GM21786 (cell line): Measurements from ENCODE around the gene TM9SF2.
A peak's percentile ranks its signal among the peaks of the same experiment; 100 is the strongest.
"Not testable (repeated sequence)": the region's sequence is repeated elsewhere in the genome, so short reads cannot be mapped to it uniquely, and the experiment has no call there.

ENCODE experiments used
- ATAC-seq: cut with Tn5 transposase; IDR thresholded peaks from one replicate; pipeline ENCODE4 v1.9.1; 2021; ENCODE audit not compliant: unreplicated experiment

TM9SF2 gene

DNA sequence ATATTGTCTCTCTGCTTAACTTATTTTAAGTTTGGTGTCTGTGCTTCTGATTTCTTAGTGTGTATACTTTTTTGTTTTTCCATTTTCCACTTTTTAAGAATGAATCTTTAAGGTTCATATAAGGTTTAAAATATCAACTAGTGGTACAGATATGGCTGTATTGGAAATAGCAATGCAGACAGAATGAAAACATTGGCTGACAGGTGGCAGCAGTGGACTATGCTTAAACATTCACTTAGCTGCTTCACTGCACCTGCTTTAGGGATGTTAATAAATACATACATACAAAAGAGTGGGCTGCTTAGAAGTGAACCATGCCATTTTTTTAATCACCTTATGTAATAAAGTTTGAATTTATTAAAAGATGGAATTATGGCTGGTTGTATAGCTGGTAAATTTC, 27.3 kb downstream of the TM9SF2 start:
- peak; percentile 85 for ATAC-seq

DNA sequence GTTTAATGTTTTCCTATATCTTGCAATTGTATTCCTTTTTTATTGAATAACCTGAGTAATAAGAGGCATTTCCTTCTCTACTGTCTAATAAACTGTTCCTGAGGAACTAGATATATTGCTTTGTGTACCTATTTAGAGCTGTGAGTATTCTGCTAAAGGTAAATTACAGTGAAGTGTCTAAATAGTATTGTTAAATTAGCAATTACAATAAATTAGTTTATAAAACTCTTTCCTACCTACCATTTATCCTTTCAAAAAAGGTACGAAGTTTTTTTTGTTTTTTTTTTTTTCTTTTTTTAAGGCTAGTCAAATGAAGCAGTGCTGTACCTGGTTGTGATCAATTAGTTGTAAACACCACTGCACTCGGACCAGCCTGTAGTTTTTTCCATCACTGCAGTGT, 34.8 kb downstream of the TM9SF2 start:
- ATAC-seq: no peak

DNA sequence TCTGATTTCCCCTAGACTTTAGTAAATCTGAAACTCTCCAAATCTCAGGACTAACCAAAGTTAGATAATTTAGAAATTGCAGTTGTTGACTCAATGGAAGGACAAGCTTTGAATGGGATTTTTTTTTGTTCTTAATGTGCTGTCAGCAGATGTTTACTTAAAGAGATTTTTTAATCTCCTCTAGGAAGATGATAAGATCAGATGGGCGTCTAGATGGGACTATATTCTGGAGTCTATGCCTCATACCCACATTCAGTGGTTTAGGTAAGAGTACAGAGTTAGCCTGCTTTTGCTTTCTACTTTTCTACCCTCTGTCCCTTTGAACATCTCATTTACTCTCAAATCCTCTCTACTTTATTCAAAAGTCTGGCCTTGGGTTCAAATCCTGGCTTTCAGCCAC, 39.3 kb downstream of the TM9SF2 start:
- no peak for ATAC-seq

DNA sequence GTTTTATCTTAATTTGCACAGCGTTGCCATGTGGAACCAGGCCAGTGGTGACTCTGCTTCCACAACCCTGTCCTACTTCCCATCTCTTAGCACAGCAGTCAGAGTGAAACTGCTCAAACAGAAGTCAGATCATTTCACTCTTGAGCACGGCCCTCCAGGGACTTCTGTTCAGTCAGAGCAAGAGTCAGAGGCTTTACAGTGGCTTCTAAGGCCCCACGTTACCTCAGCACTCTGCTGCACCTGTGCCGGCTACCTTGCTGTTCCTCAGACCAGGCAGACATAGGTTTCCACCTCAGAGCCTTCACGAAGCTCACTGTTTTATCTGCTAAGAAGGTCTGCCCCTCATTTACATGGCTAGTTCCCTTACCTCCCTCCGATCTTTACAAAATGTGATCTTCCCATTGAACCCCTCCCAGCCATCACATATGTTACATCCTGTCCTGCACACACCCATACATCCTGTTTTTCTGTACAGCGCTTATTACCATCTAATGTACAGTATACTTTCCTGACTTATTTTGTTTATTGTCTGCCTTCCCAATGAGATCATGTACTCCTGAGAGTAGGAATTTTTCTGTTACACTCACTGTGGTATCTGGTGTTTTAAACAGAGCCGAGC, 41.6 kb downstream of the TM9SF2 start:
- peak; percentile 99 for ATAC-seq

DNA sequence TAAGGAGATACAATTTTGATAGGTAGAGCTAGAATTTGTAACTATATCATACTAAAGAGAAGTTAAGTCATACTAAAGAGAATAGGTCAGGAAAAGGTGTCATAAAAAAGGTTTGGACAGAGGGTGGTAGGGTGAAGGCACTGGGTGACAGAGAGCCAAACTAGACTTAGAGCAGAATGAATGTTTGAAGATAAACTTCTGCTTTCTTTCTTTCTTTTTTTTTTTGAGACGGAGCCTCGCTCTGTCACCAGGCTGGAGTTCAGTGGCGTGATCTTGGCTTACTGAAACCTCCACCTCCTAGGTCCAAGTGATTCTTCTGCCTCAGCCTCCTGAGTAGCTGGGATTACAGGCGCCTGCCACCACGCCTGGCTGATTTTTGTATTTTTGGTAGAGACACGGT, 44.1 kb downstream of the TM9SF2 start:
- ATAC-seq: no peak

DNA sequence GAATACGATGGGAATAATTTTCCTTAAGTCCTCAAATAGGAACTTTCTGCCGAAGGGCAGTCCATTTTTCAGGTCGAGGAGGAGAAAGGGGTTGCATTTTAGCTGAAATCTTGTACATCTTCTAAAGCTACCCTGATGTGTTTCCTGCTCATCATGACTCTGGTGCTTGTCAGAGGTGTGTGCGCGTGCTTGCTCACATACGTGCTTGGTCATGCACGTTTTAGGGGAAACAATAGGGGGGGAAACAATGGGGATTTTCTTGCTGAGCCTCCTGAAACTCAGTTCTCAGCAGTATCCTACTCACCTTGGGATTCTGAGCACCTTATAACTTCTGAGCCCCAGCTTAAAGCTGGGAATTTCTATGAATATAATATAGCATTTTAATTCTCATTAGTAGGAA, 44.7 kb downstream of the TM9SF2 start:
- no peak for ATAC-seq

DNA sequence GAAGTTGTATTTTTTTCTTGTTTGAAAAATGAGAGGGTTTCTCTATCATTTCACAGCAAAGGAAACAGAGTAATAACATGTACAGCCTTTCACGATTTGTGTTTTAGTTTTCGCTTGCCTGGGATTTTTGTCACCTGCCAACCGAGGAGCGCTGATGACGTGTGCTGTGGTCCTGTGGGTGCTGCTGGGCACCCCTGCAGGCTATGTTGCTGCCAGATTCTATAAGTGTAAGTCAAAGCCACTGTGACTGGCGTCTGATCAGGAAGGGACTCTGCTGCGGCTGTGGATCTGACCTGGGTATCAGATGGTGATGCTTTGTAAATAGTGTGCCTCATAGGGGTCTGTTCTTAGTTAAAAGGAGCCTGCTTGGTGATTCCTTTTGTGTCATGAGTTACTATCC, 45.6 kb downstream of the TM9SF2 start:
- ATAC-seq: no peak

DNA sequence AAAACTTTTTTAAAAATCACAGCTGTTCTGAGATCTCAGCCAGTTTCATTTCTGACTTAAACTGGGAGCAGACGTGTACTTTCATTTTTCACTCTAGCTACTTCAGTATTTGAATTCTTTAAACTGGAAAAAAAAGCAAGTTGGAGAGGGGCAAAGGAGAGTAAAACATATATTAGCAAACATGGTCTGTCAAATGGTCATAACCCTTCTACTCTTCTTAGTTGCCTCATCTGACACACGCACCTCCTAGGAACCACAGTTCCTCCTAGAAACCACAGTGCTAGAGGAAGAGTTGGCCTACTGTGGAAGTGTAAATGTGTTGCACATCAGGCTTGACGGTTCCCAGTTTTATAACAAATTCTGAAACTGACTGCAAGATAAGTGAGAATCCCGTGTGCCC, 47.2 kb downstream of the TM9SF2 start:
- ATAC-seq: peak; percentile 76

DNA sequence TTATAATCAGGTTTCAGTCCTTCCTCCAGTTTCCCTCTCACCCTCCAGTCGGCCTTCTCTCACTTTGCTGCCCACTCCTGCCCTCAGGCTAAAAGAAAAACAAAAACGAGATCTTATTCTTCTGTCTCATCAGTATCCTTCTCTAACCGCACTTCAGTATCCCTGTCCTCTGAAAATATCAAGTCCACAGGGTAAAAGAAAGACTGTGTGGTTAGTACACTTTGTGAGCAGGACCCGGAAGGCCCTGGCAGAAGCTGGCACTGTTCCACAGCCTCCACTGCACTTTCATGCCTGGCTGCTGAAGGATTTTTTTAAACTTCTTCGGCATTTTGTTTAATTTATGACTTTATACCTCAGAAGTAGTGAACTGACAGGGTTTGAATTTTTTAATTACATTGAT, 51.8 kb downstream of the TM9SF2 start:
- ATAC-seq: no peak

DNA sequence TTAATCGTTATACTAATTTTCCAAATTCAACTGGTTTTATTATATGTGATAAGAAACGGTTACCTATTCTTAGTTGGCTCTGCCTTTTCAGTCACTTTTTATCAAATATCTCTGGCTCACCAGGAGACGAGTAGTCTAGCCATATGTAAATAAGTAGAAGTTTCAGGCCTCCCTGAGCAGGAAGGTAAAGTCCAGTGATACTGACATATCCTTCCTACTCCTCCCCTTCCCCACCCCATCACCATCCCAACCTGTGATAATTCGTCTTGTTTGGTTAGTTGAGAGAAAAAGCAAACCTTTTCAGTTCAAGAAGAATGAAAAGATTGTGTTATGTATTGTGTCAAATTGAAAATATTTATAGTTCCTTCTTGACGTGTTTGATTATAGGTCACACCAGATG, 53.9 kb downstream of the TM9SF2 start:
- ATAC-seq: no peak

DNA sequence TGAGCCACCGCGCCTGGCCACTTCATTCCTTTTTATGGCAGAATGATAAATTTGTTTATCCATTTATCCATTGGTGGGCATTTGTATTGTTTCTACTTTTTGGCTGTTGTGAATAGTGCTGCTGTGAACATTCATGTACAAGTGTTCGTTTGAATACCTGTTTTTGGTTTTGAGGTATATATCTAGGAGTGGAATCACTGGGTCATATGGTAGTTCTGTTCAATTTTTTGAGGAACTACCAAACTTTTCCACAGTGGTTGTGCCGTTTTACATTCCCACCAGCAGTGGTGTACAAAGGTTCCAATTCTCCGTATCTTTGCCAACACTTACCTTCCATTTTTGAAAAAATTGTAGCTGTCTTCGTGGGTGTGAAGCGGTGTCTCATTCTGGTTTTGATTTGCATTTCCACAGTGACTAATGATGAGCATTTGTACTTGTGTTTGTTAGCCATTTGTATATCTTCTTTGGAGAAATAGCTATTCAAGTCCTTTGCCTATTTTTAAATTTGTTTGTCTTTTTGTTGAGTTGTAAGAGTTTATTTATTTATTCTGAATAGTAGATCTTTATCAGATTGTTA, 55.7 kb downstream of the TM9SF2 start:
- ATAC-seq: no peak

DNA sequence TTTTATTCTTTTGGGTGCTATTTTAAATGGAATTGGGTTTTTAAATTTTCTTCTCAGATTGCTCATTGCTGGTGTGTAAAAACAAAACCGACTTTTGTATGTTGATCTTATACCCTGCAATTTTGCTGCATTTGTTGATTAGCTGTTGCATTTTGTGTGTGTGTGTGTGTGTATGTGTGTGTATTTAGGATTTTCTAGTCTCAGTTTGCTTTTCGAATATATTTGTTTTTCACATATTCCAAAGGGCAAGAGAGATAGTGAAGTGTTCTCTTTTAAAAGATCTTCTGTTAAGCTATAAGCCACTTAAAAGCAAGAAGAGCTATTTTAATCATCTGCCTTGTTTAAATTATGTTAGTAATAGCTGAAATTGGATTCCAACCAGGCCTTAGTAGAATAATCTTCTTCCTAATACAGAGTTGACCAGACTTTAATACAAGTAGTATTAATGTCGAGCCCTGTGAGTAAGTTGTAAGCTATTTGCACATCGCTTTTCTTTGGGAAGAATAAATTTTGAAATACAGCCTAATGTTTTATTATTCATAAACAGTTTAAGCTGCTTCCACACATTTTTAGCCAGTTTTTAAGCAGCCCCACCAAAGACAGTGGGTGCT, 57.4 kb downstream of the TM9SF2 start:
- ATAC-seq: no peak

DNA sequence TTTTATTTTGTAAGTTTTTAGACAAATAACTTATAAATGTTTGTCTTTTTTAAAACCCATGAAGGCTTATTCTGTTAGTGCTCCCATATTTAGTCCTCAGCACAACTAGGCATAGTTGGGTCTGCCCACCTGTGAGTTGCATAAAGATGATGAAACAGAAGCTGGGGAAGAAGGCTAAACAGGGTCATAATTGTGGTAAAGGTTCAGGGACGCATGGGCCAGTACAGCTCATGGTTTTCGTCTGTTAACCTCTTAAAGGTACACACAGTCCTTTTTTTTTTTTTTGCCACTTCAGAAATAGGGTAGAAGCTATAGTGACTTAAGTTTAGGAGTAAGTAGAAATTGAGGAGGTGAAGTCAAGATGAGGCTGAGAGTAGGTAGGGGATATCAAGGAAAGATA, 58.3 kb downstream of the TM9SF2 start:
- ATAC-seq: no peak

DNA sequence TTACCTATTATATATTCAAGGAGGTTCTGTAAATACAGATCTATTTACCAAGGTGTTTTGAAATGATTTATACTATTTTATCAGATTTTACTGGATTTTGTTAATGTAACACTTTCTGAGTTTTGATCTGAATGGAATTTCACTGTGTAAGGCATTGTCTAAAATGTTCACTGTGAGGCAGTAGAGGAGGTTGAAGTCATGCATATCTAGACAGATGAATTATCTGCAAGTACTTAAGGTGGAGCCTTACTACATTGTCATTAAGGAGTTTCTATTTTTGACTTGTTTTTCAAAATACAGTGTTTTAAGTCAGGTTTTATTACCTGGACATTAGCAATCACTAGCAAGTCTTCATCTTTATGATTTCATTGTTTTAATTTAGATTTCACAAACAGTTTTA, 62.1 kb downstream of the TM9SF2 start:
- ATAC-seq: no peak

DNA sequence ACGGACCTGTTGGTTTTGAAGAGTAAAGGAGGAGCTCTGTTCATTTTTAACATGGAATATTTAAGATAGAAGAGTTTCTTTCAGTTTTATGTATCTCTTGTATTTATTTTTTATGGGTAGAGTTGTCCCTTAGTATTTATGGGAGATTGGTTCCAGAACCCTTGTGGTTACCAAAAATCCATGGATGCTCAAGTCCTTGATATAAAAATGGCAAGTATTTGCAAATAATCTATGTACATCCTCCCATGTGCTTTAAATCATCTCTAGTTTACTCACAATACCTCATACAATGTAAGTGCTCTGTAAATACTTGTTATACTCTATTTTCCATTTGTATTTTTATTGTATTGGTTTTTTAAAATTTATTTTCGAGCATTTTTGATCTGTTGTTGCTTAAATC, 63.1 kb downstream of the TM9SF2 start:
- ATAC-seq: no peak

DNA sequence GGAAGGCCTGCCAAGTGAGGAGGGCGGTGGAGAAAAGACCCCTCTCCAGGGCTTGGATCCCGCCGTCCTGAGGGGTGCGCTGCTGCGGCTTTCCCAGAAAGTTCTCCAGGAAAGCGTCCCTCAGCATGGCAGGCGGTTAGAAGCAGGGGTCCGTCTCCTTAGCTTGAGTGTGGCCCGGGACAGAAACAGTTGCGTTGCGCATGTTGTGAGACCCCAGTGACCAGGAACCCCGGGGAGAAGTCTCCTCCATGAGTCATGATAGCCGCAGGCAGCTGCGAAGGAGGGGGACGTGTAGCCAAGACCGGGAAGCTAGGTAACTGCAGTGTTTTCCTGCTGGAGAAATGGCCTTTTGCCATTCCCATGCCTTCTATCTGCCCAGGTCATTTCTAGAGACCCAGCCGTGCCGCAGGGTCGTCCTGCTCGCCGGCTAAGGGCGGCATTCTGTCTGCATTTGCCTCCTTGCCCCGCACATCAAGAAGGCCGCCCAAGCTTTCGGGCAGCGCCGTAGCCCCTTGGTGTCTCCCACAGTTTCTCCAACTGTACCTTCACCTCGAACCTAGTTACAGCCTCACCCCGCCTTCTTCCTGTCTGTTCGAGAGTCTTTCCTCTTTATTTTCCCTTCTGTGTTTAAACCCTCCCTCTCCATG, 64.3 kb downstream of the TM9SF2 start:
- no peak for ATAC-seq

DNA sequence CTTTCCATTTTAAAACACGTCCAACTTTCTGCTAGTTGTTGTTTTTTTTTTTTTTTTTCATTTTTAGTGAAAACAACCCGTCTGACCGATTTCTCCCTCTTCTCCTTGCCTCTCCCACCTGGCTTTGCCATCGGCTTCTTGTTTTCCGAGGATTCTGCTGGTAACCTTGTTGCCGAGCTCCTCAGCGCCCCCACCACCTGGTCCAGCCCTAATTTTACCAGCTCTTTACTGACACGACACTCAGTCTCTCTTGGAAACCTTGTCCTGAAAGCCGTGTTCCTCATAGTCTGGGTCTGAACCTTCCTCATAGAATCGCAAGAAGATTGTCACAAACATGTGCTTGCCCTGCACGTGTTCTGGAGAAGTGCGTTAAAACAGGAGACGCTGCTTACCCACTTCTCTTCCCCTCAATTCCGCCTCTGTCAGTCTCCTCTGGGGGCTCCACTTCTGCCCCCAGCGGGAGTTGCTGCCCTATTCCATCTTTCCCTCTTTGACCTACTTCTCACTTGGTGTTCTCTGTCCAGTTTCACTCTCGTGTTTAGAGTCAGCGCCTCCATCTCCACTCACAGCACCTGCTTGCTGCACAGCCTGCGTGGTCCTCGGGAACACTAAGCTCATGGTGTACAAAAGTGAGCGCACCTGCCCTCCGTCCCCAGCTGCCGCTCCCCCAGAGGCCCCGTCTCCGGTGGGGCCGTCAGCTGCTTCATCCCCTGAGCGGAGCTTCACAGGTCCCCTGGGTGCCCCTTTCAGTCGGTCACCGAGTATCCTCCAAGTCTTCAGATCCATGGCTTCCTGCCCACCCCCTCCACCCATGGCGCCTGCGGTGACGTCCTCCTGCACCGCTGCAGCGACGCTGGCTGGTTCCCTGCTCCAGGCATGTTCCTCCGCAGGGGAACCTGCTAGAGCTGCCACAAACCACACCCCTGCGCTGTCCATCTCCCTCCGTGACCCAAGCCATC, 65.1 kb downstream of the TM9SF2 start:
- no peak for ATAC-seq

DNA sequence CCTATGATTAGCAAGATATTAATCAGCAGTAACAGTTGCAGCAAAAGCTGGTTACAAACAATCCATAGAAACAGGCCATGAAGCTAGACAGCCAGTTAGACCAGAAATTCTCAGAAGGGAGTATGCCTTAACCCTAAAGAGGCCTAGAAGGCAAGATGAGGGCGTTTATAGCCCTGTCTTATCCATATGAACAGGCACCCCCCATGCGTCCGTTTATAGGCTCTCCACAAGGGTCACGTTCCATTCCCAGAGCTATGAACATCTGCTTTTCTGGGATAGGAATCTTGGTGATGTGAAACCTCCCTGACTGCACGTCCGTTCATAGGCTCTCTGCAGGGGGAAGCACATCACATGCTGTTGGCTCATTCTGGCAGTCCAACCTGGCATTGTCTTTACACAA, 67.6 kb downstream of the TM9SF2 start:
- ATAC-seq: not testable (repeated sequence)

DNA sequence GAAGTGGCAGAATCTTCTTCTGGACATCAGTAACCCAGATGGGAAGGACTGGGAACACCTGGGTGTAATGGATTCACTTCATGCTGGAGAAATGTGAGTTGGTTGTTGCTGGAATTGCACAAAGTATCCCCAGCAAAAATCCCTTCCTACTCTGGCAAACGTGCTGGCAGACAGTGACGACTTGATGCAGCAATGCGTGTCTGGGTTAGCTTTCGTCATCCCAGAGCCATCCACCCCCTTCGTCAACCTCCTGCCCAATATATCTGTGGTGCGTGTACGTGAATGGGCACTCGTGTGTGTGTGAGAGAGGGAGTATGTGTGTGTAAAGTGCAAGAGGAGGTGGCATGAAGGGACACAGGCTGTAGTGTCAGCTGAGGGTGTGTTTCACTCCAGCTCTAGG, 70.9 kb downstream of the TM9SF2 start:
- no peak for ATAC-seq

DNA sequence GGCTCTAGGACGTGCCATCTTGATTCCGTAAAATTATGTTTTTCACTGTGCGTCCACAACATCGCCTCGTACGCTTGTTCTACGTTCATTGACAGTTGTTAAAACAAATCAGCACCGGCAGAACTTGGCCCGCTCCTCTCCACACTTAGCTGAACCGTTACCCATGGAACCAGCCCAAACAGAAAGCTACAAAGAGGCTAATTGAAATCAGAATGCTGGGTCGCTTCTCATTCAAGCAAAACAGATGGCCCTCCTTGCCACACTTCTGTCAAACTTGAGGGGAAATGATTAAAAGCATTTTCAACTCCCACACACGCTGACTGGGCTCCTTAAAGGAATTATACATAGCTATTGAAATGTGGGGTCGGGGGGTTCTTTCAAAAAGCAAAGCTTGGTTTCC, 71.6 kb downstream of the TM9SF2 start:
- ATAC-seq: no peak

DNA sequence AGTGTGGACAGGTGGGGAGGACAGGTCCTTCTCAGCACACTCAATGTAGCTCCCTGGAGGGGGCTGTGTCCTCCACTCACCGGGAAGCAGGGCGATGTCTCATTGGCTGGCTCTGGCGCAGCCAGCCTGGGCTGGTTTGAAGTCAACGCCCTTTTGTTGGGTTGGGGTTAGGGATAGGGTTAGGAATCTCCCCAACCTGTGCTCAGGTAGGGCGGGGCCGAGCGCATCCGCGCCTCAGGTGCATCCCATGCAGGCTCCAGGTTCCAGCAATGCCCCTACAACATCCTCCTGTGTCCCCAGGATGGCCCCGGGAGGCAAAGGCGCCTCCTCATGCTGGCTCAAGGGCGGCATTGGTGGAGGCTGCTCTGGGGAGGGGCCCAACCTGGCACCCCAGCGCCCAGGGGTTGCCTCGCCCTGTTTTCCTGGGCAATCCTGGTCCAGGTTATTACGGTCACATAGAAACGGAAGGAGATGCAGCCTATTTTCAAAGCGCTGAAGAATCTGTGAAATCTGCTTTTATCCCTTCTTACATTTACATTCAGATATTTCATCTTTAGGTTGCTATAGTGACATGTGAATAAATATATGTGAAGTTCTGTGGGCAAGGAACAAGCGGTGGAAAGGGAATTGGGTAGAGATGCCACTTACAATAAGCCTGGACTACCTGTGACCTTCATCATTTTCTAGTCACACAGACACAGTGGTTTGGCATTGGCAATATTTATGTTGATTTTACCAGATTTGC, 74.3 kb downstream of the TM9SF2 start:
- ATAC-seq: no peak
